HG03469 (cell line): ENCODE results near the gene PGS1.
"Not testable (repeated sequence)": the region's sequence is repeated elsewhere in the genome, so short reads cannot be mapped to it uniquely, and the experiment has no call there.

Experiments
- ATAC-seq: cut with Tn5 transposase; IDR thresholded peaks from one replicate; pipeline ENCODE4 v1.9.1; 2021; ENCODE audit warnings: mild to moderate bottlenecking, moderate library complexity, moderate number of reproducible peaks; ENCODE audit not compliant: unreplicated experiment

Gene PGS1, protein sequence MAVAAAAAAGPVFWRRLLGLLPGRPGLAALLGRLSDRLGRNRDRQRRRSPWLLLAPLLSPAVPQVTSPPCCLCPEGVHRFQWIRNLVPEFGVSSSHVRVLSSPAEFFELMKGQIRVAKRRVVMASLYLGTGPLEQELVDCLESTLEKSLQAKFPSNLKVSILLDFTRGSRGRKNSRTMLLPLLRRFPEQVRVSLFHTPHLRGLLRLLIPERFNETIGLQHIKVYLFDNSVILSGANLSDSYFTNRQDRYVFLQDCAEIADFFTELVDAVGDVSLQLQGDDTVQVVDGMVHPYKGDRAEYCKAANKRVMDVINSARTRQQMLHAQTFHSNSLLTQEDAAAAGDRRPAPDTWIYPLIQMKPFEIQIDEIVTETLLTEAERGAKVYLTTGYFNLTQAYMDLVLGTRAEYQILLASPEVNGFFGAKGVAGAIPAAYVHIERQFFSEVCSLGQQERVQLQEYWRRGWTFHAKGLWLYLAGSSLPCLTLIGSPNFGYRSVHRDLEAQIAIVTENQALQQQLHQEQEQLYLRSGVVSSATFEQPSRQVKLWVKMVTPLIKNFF

GRCh38 chr17:78378225-78379130, at the start of gene PGS1:
Gene PGS1 (plus strand): TSS chr17:78378649. CDS start chr17:78378666, 17 bp downstream.
- no peak for ATAC-seq

DNA sequence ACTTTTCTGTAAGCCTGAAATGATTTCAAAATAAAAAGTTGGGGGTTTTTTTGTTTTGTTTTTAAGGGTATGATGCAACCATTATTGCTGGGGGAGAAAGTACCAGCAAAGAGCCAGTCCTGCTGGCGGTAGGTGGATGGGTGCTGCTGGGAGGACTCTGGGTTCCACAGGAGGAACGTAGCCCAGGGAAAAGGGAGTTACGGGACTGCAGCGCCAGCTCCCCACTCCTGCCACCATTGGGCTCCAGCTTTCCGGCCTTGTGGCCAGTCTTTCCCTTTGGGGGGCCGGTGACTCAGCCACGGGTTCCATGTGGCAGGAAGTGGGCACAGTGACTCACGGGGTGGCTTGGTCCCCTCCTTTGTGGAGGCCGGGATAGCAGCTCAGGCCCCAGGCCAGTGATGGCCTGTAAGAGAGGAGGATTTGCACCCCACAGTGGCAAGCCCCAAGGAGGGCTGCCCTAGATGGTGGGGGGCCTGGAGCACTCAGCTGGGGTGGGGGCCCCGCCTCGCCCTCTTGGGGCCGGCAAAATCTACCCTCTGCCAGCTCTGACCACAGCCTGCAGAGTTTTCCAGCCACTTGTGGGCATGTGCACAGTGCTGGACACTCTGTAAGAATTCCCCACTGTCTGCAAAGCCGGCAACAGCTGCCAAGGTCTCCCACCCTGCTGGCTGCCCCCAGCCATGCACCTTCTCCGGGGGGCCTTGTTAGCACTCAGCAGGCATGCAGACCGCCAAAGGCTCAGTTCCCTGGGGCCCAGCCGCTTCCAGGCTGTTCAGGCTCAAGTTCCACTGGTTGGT, 49.0 kb upstream of the PGS1 start:
- ATAC-seq, result no peak

DNA sequence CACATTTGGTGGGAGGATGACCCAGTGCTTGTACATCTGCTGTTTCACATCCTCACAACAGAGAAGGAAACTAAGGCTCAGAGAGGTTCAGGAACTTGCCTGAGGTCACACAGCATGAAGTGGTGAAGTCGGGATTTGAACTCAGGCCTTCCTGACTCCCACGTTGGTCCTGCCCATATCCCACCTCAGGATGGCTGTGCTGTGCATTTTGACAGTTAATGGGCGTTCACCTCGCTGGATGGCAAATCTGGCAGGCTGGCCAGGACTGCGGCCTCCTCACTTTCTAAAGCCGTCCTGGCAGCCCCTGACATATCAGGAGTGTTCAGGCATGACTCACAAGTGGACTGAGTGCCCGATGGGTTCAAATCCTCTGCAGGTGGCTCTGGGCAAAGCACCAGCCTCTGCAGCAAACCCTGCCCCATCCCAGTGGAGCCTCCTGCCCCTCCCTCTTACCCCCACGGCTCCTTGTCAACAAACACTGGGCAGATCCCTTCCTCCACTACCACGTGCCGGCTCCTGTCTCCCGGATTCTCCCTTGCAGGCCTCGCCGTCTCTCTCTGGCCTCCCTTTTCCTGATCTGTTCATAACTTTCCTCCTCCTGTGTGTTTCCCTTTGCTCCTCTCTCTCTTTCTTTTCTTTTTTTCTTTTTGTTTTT, 47.8 kb upstream of the PGS1 start:
- no peak for ATAC-seq

DNA sequence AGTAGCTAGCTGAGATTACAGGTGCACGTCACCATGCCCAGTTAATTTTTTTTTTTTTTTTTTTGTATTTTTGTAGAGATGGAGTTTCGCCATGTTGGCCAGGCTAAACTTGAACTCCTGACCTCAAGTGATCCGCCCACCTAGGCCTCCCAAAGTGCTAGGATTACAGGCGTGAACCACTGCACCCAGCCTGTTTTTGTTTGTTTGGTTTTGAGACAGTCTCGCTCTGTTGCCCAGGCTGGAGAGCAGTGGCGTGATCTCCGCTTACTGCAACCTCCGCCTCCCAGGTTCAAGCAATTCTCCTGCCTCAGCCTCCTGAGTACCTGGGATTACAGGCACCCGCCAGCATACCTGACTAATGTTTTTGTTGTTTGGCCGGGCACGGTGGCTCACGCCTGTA, 47.1 kb upstream of the PGS1 start:
- ATAC-seq, result not testable (repeated sequence)

GRCh38 chr17:78332991-78333390, 45.5 kb upstream of the PGS1 start:
- ATAC-seq, result no peak

GRCh38 chr17:78335209-78335608, 43.2 kb upstream of the PGS1 start:
- ATAC-seq, result no peak

DNA sequence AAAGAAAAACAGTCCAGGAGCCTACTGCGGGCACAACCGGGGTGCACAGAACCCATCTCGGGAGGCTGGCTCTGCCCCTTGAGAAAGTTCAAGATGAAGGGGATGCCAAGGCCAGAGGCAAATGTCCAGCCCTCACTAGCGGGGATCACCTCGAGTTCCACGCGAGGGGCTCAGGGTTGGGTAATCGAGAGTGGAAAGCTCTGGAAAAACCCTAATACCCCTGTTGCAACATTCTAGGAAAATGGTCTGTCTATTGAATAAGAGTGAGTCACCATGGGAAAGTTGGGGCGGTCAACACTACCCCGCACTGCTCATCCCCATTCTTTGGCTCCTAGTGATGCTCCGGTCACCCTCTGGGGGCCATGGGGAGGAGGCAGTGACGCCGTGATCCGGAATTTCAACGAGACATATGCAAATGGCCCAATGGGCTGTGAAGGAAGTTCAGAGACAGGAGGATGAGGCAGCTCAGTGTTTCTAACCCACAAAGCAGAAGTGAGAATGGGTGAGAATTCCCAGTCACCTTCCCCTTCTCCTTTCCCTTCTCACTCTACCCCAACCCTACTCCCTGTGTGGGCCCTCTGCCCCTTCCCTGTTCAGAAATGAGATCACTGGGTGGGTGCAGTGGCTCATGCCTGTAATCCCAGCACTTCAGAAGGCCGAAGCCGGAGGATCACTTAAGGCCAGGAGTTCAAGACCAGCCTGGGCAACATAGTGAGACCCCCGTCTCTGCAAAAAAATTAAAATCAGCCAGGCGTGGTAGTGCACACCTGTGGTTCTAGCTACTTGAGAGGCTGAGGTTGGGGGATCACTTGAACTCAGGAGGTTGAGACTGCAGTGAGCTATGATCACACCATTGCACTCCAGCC, 41.0 kb upstream of the PGS1 start:
- peak; percentile 60 for ATAC-seq

DNA sequence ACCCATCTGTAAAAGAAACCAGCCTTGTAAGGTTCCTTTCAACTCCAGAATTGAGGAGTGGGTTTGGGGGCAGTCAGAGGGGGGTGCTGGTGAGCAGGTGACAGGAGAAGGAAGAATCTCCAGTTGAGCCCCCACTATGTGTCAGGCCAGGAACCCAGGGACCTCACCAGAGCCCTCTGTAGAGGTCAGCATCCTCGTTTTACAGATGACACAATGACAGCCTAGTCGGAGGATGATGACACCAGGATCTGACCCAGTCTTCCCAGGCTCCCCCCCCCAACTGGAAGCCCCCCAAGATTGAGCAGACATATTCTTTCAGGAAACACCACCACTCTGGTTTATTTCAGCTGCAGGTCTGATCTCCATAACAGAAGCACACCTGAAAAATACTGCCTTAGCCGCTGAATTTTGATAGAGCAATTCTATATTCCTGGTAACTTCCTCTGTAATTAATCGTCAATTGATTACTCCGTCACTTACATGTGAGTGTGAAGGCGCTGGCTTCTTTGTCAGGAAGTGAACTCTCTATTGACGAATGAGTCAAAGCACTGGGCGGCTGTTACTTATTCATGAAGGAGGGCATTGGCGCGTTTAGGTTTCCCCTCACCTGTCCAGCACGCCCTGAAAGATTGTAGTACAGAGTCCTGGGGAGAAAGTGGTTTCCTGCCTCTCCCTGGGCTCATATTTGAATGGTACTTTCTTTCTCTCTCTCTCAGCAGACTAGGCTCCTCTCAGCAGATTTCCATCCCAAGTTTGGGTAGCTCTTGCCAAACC, 39.8 kb upstream of the PGS1 start:
- no peak for ATAC-seq

DNA sequence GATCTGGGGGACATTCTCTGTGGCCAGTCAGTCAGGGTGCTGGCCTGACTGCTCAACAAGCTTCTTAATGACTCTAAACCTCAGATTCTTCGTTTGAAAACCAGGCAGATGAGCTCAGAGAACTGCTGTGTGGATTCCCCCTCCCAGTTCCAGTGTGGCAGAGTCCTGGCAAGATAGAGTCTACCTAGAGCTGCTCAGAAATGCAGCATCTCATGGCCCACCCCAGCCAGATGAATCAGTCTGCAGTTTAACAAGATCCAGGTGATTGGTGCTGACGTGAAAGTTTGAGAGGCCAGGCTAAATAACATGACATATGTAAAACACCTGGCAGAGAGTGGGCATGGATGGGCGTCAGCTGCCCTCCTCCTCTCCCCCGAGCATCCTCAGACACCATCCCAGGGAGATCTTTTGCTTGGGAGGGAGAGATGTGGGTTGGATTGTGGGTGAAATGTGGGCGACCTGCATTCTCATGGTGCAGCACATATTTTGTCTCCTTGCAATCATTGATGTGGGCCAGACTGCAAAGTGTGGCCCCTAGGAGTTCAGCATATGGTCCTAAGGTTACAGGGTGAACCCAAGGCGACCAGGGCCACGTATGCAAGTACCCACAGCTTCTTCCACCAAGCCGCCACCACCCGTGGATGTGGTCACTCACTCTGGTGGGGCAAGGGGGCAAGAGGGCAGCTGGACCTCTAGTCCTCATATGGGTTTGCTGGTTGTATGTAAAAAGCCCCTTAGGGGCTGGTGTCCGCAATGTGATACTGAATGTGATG, 38.1 kb upstream of the PGS1 start:
- ATAC-seq, result no peak

- ATAC-seq, result no peak
Observed at GRCh38 chr17:78341559-78342448, 36.6 kb upstream of the PGS1 start.

DNA sequence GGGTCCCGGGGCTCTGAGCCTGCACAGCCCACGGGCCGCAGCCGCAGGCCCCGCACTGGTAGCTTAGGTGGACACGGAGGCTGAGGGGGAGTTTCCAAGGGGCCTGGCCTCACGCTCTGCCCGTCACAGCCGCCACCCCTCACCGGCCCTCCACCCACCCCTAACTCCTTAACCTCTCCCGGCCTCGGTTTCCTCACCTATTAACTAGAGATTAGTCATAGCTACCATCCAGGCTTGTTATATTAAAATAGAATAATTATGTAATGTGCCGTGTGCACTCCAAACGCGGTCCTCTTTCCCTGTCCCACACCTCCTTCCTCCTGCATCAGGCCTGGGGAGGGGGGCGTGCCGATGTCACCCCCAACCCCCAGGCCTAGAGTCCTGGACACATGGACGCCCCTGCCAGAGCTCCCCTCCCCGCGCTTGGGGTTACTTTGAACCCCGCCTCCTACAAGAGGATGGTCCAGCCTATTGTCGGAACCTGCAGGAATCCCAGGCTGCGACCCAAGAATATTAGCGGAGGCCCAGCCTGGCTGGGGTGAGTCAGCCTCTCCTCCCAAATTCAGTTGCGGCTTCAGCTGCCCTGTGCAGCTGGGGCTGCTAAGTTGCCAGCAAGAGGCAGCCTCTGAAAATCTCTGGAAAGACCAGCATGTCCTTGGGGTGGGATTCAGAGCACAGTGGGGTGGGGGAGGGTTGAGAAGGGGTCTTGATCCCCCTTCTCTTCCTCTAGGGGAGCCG, 35.8 kb upstream of the PGS1 start:
- no peak for ATAC-seq

- no peak for ATAC-seq
Observed at GRCh38 chr17:78343187-78343542, 35.3 kb upstream of the PGS1 start.

- ATAC-seq, result no peak
Observed at GRCh38 chr17:78343543-78344201, 34.8 kb upstream of the PGS1 start.

DNA sequence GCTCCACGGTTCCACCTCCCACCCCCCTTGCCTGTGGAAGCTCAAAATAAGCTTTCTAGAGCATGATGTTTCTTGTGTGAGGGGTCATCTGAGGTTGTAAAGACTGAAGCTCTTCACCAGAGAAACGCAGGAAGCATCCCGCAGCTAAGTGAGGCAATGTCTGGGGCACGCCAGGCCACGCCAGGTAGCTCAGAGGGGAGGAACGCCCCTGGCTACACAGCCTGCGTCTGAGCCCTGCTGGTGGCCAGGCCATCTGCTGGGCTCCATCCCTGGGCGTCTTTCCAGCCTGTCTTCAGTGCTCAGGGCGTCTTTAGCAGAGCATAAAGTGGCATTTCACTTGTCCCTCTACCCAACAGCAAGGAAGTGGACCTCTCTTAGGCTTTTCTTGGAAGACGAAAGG, 33.8 kb upstream of the PGS1 start:
- no peak for ATAC-seq

DNA sequence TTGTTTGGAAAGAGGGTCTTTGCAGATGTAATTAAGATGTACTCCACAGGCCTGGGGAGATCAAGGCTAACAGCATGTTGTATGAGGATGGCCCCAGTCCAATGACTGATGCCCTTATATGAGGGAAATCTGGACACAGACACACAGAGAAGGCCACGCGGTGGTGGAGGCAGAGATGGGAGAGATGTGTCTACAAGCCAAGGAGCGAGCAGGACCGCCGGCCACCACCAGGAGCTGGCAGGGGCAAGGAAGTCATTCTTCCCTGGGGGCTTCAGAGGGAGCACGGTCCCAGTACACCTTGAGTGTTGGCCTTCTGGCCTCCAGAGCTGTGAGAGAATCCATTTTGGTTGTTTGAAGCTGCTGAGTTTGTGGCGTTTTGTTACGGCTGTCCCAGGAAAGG, 33.3 kb upstream of the PGS1 start:
- no peak for ATAC-seq
